ENCODE measurements around the gene CERS1. TPM values are rescaled to one million over a fixed set of nuclear protein-coding genes. Genes with fewer than 3 reads are reported as not detected.

CERS1 gene
- total RNA-seq, 1 donor: 0.36 TPM

DNA sequence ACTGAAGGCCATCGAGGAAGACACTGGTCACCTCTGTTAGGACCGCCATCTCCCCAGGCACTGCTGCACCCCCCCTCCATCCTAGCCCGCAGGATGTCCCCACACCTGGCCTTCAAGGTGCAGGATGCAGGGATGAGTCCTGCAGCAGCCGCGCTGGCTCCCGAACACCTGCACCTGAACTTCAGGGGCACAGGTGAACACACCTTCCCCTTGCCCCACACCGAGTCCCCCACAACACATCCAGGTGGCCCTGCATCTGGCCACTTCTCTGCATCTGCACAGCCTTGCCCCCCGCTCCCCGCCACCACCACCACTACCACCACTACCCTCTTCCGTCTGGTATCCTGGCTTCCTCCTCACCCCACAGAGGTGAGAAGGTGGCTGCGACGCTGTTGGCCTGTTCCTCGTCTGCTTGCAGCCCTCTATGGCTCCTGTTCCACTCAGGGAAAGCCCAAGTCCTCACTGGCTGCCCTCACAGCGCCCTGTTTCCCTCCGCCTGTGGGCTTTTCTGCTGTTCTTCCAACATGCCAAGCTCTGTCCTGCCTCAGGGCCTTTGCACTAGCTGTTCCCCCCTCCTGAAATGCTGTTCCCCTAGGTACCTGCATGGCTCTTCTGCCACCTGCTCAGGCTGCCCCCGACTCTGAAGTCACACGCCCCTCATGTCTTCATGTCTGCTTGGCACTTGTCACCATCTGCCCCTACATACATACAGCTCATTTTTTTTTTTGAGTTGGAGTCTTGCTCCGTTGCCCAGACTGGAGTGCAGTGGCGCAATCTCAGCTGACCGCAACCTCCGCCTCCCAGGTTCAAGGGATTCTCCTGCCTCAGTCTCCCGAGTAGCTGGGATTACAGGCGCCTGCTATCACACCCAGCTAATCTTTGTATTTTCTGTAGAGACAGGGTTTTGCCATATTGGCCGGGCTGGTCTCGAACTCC is 1.4 kb upstream of the CERS1 start:
- Histone ChIP-seq H4K20me1 (ENCODE audit: insufficient read depth, low read length) (peaks cover 4% of the 10 kb centered on the region), H3K27ac (ENCODE audit: low read depth, low read length) (no peak overlapping the region), H3K4me1 (ENCODE audit: insufficient read depth, low read length) (no peaks in the 10 kb centered on the region), H2AFZ (ENCODE audit: low read length) (no peak overlapping the region), H3K9me3 (ENCODE audit: low read depth, low read length) (no peaks in the 10 kb centered on the region), H3K27me3 (ENCODE audit: insufficient read depth, low read length) (peaks cover 18% of the 10 kb centered on the region), H3K4me3 (ENCODE audit: insufficient read depth, low read length) (no peak overlapping the region), H3K36me3 (ENCODE audit: insufficient read depth, low read length) (peaks cover 8% of the 10 kb centered on the region), H3K79me2 (ENCODE audit: insufficient read depth, low read length) (no peaks in the 10 kb centered on the region), H3K4me2 (ENCODE audit: insufficient read depth, low read length) (no peak overlapping the region)
- no peak for TF ChIP-seq CTCF (IDR thresholded peaks at IDR 0.05; ENCODE audit: extremely low read depth, low read depth, low read length)
- peak; percentile 90 for DNase-seq (ENCODE audit: insufficient read length, low spot score, missing footprints)

GRCh38 chr19:18896421-18896841 is 473 bp upstream of the CERS1 start:
- DNase-seq (ENCODE audit: insufficient read length, low spot score, missing footprints): peak; percentile 94
- Histone ChIP-seq H3K9me3 (ENCODE audit: low read depth, low read length) (no peaks in the 10 kb centered on the region), H3K27ac (ENCODE audit: low read depth, low read length) (no peak overlapping the region), H3K4me3 (ENCODE audit: insufficient read depth, low read length) (no peak overlapping the region), H3K79me2 (ENCODE audit: insufficient read depth, low read length) (no peaks in the 10 kb centered on the region), H2AFZ (ENCODE audit: low read length) (no peak overlapping the region), H4K20me1 (ENCODE audit: insufficient read depth, low read length) (peaks cover 4% of the 10 kb centered on the region), H3K4me2 (ENCODE audit: insufficient read depth, low read length) (peak overlapping the region; percentile 18), H3K36me3 (ENCODE audit: insufficient read depth, low read length) (peaks cover 8% of the 10 kb centered on the region), H3K27me3 (ENCODE audit: insufficient read depth, low read length) (peaks cover 18% of the 10 kb centered on the region), H3K4me1 (ENCODE audit: insufficient read depth, low read length) (no peaks in the 10 kb centered on the region)
- no peak for TF ChIP-seq CTCF (IDR thresholded peaks at IDR 0.05; ENCODE audit: extremely low read depth, low read depth, low read length)

DNA sequence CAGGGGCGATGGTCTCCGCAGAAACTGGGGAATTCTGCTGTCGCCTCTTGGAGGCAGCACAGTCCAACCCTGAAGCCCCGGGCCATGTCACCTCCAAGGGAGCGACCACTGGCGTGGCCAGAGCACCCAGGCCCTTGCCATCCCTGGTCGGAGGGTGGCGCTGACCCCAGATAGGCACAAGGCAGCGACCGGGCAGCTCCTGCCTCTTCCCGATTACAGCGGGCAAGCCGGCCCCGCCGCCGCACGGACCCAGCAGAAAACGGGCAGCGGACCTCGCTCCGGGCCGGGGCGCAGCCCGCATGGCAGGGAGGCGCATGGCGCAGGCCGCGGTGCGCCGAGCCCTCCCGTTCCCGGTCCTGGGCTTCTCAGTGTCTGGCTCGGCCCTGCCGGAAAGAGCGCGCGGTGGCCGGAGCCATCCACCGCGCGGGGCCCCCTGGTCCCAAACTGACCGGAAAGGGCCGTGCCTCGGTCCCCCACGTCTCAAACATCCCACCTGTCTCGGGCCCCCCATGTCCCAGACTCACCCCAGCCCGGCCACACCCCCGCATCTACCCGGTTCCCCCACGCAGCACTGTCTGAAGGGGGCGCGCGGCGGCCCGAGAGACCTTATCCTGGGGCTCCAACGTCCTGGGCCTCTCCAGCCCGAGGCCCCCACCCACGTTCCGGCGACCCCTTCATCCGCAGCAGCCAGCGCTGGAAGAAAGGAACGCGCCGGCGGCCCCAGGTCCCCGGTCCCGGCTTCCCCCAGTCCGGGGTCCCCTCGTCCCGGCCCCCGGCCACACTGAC is 727 bp downstream of the CERS1 start:
- Histone ChIP-seq H2AFZ (ENCODE audit: low read length) (no peak overlapping the region), H3K9me3 (ENCODE audit: low read depth, low read length) (no peaks in the 10 kb centered on the region), H3K4me1 (ENCODE audit: insufficient read depth, low read length) (no peaks in the 10 kb centered on the region), H3K4me2 (ENCODE audit: insufficient read depth, low read length) (peak overlapping the region; percentile 70), H3K79me2 (ENCODE audit: insufficient read depth, low read length) (no peaks in the 10 kb centered on the region), H3K4me3 (ENCODE audit: insufficient read depth, low read length) (peak overlapping the region; percentile 63), H3K27me3 (ENCODE audit: insufficient read depth, low read length) (peaks cover 18% of the 10 kb centered on the region), H3K27ac (ENCODE audit: low read depth, low read length) (no peak overlapping the region), H3K36me3 (ENCODE audit: insufficient read depth, low read length) (peaks cover 4% of the 10 kb centered on the region), H4K20me1 (ENCODE audit: insufficient read depth, low read length) (peaks cover 4% of the 10 kb centered on the region)
- peak; percentile 97 for DNase-seq (ENCODE audit: insufficient read length, low spot score, missing footprints)
- TF ChIP-seq CTCF (IDR thresholded peaks at IDR 0.05; ENCODE audit: extremely low read depth, low read depth, low read length): no peak

Data from osteoblast (primary cell).